HCT116 (cell line): ENCODE data around the gene CABP2. TPM values are rescaled to one million over a fixed set of nuclear protein-coding genes. Genes with fewer than 3 reads are reported as not detected.

Source experiments
- ATAC-seq: fragments of 200-7000 bp; cut with Tn5 transposase; 2 replicates; pipeline ENCODE4 v1.9.1; 2020; ENCODE audit warnings: mild to moderate bottlenecking, moderate library complexity
- Bru-seq: library from RNA; stranded (reverse); fragments of 400-500 nt; gene quantifications from one replicate; lab custom pipeline; 2021; lab: Mats Ljungman, UMichigan
- BruChase-seq, 2 experiments: library from RNA; stranded (reverse); fragments of 400-500 nt; gene quantifications; one replicate each; lab custom pipeline; 2021; lab: Mats Ljungman, UMichigan
- BruUV-seq: library from RNA; stranded (reverse); fragments of 400-500 nt; replicated peaks from 2 replicates; lab custom pipeline; 2021; lab: Mats Ljungman, UMichigan
- CTCF ChIA-PET: fragments of 300-600 bp; sonication (Branson Sonifier 250); formaldehyde crosslinking; loops from one replicate; lab custom pipeline; 2021; ENCODE audit warnings: antibody characterized with exemption; lab: Charles Lee
- POLR2A ChIA-PET: fragments of 300-600, 350-600 bp; sonication (Branson Sonifier 250); formaldehyde crosslinking; loops from one replicate; lab custom pipeline; 2021; ENCODE audit warnings: antibody characterized with exemption; lab: Charles Lee
- RAD21 ChIA-PET, 2 experiments: fragments of 300-600 bp; sonication (Branson Sonifier 250); formaldehyde crosslinking; loops; one replicate each; lab custom pipeline; 2023; ENCODE audit warnings: low total read pairs in 2 of 2; ENCODE audit not compliant: uncharacterized antibody in 2 of 2, unreplicated experiment in 2 of 2, low non-redundant PET in 1 of 2; lab: Charles Lee
- DNase-seq: peaks from one replicate; pipeline ENCODE4 v3.0.0-alpha.2; 2010; ENCODE audit warnings: low read depth, low spot score
- H2AFZ ChIP-seq: fragments of 200-600 bp; shearing (Covaris generic), sonication (generic); 2 replicates; pipeline ENCODE4 v1.6.1; 2017; ENCODE audit warnings: low read depth, mixed run types, mixed read lengths, antibody characterized with exemption, low read length; ENCODE audit not compliant: poor library complexity, severe bottlenecking
- H3K27ac ChIP-seq: 2 replicates; pipeline ENCODE4 v1.5.1; 2012; ENCODE audit warnings: low read depth, low read length
- H3K27me3 ChIP-seq: fragments of 200-600 bp; sonication (generic); 2 replicates; pipeline ENCODE4 v1.6.1; 2016; ENCODE audit warnings: mixed run types, low read length, mixed read lengths; ENCODE audit not compliant: insufficient read depth
- H3K36me3 ChIP-seq, 2 experiments: fragments of 200-500 bp in 1 of 2; fragments of 200-600 bp in 1 of 2; sonication (Bioruptor generic) in 1 of 2; sonication (generic) in 1 of 2; 2 replicates each; pipeline versions ENCODE4 v1.5.1 to v1.6.1; 2014 to 2016; ENCODE audit warnings: low read length in 2 of 2, inconsistent platforms in 1 of 2, mixed read lengths in 1 of 2, mixed run types in 1 of 2; ENCODE audit not compliant: insufficient read depth in 2 of 2, control insufficient read depth in 1 of 2
- H3K4me1 ChIP-seq, 2 experiments: fragments of 200-600 bp in 1 of 2; sonication (generic) in 1 of 2; 2 replicates each; pipeline versions ENCODE4 v1.5.1 to v1.6.1; 2012 to 2017; ENCODE audit warnings: low read length in 2 of 2, inconsistent platforms in 1 of 2, mild to moderate bottlenecking in 1 of 2, mixed read lengths in 1 of 2, mixed run types in 1 of 2, moderate library complexity in 1 of 2; ENCODE audit not compliant: insufficient read depth in 2 of 2, control insufficient read depth in 1 of 2
- H3K4me2 ChIP-seq: fragments of 200-600 bp; sonication (generic); 2 replicates; pipeline ENCODE4 v1.6.1; 2017; ENCODE audit warnings: mixed run types, low read length, mixed read lengths
- H3K4me3 ChIP-seq, 2 experiments: fragments of 200-600 bp in 1 of 2; sonication (generic) in 1 of 2; replicated peaks in 1 of 2; 2 replicates each; pipeline ENCODE4 v1.5.1; 2011 to 2016; ENCODE audit warnings: low read length in 2 of 2, control low read depth in 1 of 2, low read depth in 1 of 2, mild to moderate bottlenecking in 1 of 2, mixed read lengths in 1 of 2, mixed run types in 1 of 2
- H3K79me2 ChIP-seq: fragments of 200-600 bp; sonication (generic); 2 replicates; pipeline ENCODE4 v1.6.1; 2017; ENCODE audit warnings: mild to moderate bottlenecking, mixed run types, low read length, moderate library complexity, mixed read lengths; ENCODE audit not compliant: insufficient read depth
- H3K9ac ChIP-seq: fragments of 200-600 bp; sonication (generic); 2 replicates; pipeline ENCODE4 v1.6.1; 2016; ENCODE audit warnings: low read length, mixed read lengths
- H3K9me2 ChIP-seq: fragments of 200-600 bp; sonication (generic), shearing (Covaris generic); 2 replicates; pipeline ENCODE4 v1.6.1; 2017; ENCODE audit warnings: mixed run types, mild to moderate bottlenecking, moderate library complexity; ENCODE audit not compliant: insufficient read depth
- H3K9me3 ChIP-seq, 2 experiments: fragments of 200-500 bp in 1 of 2; fragments of 200-600 bp in 1 of 2; sonication (Bioruptor generic) in 1 of 2; sonication (generic) in 1 of 2; 2 replicates each; pipeline ENCODE4 v1.6.1; 2014 to 2017; ENCODE audit warnings: low read length in 2 of 2, mixed read lengths in 2 of 2, inconsistent platforms in 1 of 2, low read depth in 1 of 2, mild to moderate bottlenecking in 1 of 2, mixed run types in 1 of 2, moderate library complexity in 1 of 2; ENCODE audit not compliant: control insufficient read depth in 1 of 2, insufficient read depth in 1 of 2
- H4K20me1 ChIP-seq: fragments of 200-600 bp; sonication (generic), shearing (Covaris generic); 2 replicates; pipeline ENCODE4 v1.6.1; 2017; ENCODE audit warnings: mixed run types, mild to moderate bottlenecking, moderate library complexity; ENCODE audit not compliant: insufficient read depth
- ATF3 ChIP-seq: IDR thresholded peaks from 2 replicates; pipeline ENCODE4 v1.6.1; 2012
- CBX3 ChIP-seq: IDR thresholded peaks from 2 replicates; pipeline ENCODE4 v1.6.1; 2012; ENCODE audit warnings: low read depth
- CEBPB ChIP-seq: IDR thresholded peaks from 2 replicates; pipeline ENCODE4 v1.6.1; 2012; ENCODE audit warnings: low read depth
- CTCF ChIP-seq, 3 experiments: fragments of 200-600 bp in 1 of 3; sonication (generic) in 1 of 3; IDR thresholded peaks in 2 of 3; conservative IDR thresholded peaks in 1 of 3; 2 replicates each; pipeline ENCODE4 v1.5.1; 2012 to 2017; ENCODE audit warnings: low read depth in 2 of 3, low read length in 2 of 3, antibody characterized with exemption in 1 of 3, borderline replicate concordance in 1 of 3, control low read depth in 1 of 3, mild to moderate bottlenecking in 1 of 3, mixed read lengths in 1 of 3, mixed run types in 1 of 3, moderate library complexity in 1 of 3; ENCODE audit not compliant: insufficient read depth in 1 of 3
- EGR1 ChIP-seq: IDR thresholded peaks from 2 replicates; pipeline ENCODE4 v1.6.1; 2012; ENCODE audit warnings: low read depth
- ELF1 ChIP-seq: IDR thresholded peaks from 2 replicates; pipeline ENCODE4 v1.6.1; 2012; ENCODE audit warnings: low read depth, borderline replicate concordance
- EZH2 ChIP-seq: fragments of 200-600 bp; sonication (generic); IDR thresholded peaks from 2 replicates; pipeline ENCODE4 v1.6.1; 2017; ENCODE audit warnings: antibody characterized with exemption, mixed run types
- EZH2phosphoT487 ChIP-seq: fragments of 200-600 bp; IDR thresholded peaks from 2 replicates; pipeline ENCODE4 v1.6.1; 2018; ENCODE audit warnings: antibody characterized with exemption, borderline replicate concordance
- FOSL1 ChIP-seq: IDR thresholded peaks from 2 replicates; pipeline ENCODE4 v1.6.1; 2012; ENCODE audit warnings: low read depth
- JUND ChIP-seq: IDR thresholded peaks from 2 replicates; pipeline ENCODE4 v1.6.1; 2012
- POLR2A ChIP-seq: IDR thresholded peaks from 2 replicates; pipeline ENCODE4 v1.7.0; 2011; ENCODE audit warnings: borderline replicate concordance; ENCODE audit not compliant: insufficient read depth, insufficient read length; ENCODE audit errors: extremely low read depth
- POLR2AphosphoS5 ChIP-seq: IDR thresholded peaks from 2 replicates; pipeline ENCODE4 v1.6.1; 2011; ENCODE audit warnings: mild to moderate bottlenecking, low read depth, low read length, moderate library complexity
- RAD21 ChIP-seq: IDR thresholded peaks from 2 replicates; pipeline ENCODE4 v1.6.1; 2012; ENCODE audit warnings: low read depth, mild to moderate bottlenecking
- SIN3A ChIP-seq: IDR thresholded peaks from 2 replicates; pipeline ENCODE4 v1.6.1; 2012; ENCODE audit warnings: low read depth
- SP1 ChIP-seq: IDR thresholded peaks from 2 replicates; pipeline ENCODE4 v1.6.1; 2012; ENCODE audit warnings: low read depth
- SRF ChIP-seq: IDR thresholded peaks from 2 replicates; pipeline ENCODE4 v1.6.1; 2012; ENCODE audit warnings: low read depth
- TCF7L2 ChIP-seq: IDR thresholded peaks from 2 replicates; pipeline ENCODE4 v1.7.0; 2011; ENCODE audit warnings: borderline replicate concordance, inconsistent platforms; ENCODE audit not compliant: insufficient read depth, insufficient read length; ENCODE audit errors: extremely low read depth
- YY1 ChIP-seq: IDR thresholded peaks from 2 replicates; pipeline ENCODE4 v1.6.1; 2011; ENCODE audit warnings: low read length, low read depth, moderate library complexity, mild to moderate bottlenecking; ENCODE audit not compliant: insufficient replicate concordance; ENCODE audit errors: extremely low read depth
- intact Hi-C: fragments of 100-400 bp; cut with micrococcal nuclease; formaldehyde crosslinking; loops from 2 replicates; pipeline ENCODE4 v1.10.0; 2022
- long read RNA-seq: library from polyadenylated mRNA; unstranded; transcript quantifications from one replicate; pipeline ENCODE4 v2.0.0, GENCODE V29; 2021; ENCODE audit not compliant: unreplicated experiment
- polyA plus RNA-seq: library from polyadenylated mRNA; unstranded; fragments of >200 nt; gene quantifications from 2 replicates; pipeline ENCODE4 v1.2.1, GENCODE V29; 2012; ENCODE audit warnings: missing spikeins
- total RNA-seq: library from RNA; stranded (reverse); gene quantifications from one replicate; pipeline ENCODE4 v1.2.1, GENCODE V29; 2021; ENCODE audit not compliant: unreplicated experiment
- TF ChIP-seq, protein P1 (sequence below): IDR thresholded peaks from 2 replicates; pipeline ENCODE4 v1.6.1; 2012
- TF ChIP-seq, protein P2 (sequence below): IDR thresholded peaks from 2 replicates; pipeline ENCODE4 v1.6.1; 2011; ENCODE audit warnings: mild to moderate bottlenecking, low read length, moderate library complexity; ENCODE audit not compliant: insufficient replicate concordance; ENCODE audit errors: extremely low read depth

Gene CABP2
- total RNA-seq (not detected), Bru-seq, nascent RNA (not detected), BruChase-seq, experiment 1, labeled RNA remaining after a 6-hour chase (not detected), BruChase-seq, experiment 2, labeled RNA remaining after a 2-hour chase (not detected)
- polyA plus RNA-seq: not detected in 2 replicates
- long read RNA-seq: 0 reads

DNA sequence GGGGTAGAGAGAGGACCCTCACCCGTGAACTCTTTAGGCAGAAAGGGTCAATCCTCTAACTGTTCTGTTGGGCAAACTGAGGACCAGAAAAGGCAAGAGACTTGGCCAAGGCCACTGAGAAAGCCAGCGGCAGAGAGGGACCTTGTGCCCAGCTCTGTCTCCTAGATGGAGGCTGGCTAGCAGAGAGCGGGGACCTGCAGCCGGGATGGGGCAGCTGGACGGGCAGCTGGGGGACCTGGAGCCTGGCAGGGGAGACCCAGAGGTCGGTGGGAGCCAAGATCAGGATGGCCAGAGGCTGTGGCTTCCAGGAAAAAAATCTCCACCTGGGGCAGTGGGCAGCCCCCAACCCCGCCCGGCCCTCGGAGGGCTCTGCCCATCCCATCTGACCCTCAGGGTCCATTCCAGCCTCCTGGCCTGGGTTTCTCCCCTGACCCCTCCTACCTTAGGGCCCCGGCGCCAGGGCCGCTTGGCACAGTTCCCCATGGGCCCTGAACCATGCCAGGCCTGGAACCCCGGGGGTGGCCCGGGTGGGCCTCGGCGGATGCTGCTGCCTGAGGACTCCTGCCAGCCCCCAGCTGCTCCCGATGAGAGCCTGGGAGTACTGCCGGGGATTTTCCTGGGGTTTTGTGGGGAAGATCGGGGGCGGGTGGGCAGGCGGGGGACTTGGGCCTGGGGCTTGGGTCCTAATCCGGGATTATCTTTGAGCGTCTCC is at the start of gene CABP2:
TSS of gene CABP2 (minus strand) at position 603 of the 712 bp plus-strand sequence. CDS start at position 483, 120 bp downstream.
- H3K36me3 ChIP-seq: no peaks in the 10 kb centered on the region
- H3K4me2 ChIP-seq: no peak within 1 kb of the TSS
- H3K27me3 ChIP-seq: no peaks in the 10 kb centered on the region
- H3K79me2 ChIP-seq: no peaks in the 10 kb centered on the region
- H4K20me1 ChIP-seq: no peaks in the 10 kb centered on the region
- H3K9me3 ChIP-seq: no peaks in the 10 kb centered on the region
- no peak within 1 kb of the TSS for H3K9ac ChIP-seq
- H3K27ac ChIP-seq: no peak within 1 kb of the TSS
- no peak for ATAC-seq
- H3K4me3 ChIP-seq: no peak within 1 kb of the TSS
- H3K9me2 ChIP-seq: no peaks in the 10 kb centered on the region
- BruUV-seq: no TSS peak
- RAD21 ChIA-PET: no interaction called here
- DNase-seq: no peak
- no peak within 1 kb of the TSS for H2AFZ ChIP-seq
- TF ChIP-seq ATF3: no peak
- no peak for TF ChIP-seq RAD21
- no peak for TF ChIP-seq CBX3
- no peak for TF ChIP-seq EGR1
- TF ChIP-seq EZH2phosphoT487: no peak
- TF ChIP-seq EZH2: no peak
- TF ChIP-seq CTCF (IDR thresholded peaks at IDR 0.05 in 2 of 3, conservative IDR thresholded peaks at IDR 0.05 in 1 of 3; ENCODE audit: borderline replicate concordance in 1 of 3, insufficient read depth in 1 of 3, low read depth in 2 of 3, low read length in 2 of 3): no peak
- TF ChIP-seq SP1: no peak
- no peak for TF ChIP-seq SRF
- TF ChIP-seq CEBPB: no peak
- no peak for TF ChIP-seq JUND
- TF ChIP-seq ELF1: no peak
- no peak for TF ChIP-seq SIN3A
- TF ChIP-seq, protein P1, sequence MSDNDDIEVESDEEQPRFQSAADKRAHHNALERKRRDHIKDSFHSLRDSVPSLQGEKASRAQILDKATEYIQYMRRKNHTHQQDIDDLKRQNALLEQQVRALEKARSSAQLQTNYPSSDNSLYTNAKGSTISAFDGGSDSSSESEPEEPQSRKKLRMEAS: no peak
- TF ChIP-seq POLR2AphosphoS5: no peak
- no peak for TF ChIP-seq POLR2A
- TF ChIP-seq TCF7L2: no peak
- TF ChIP-seq, protein P2, sequence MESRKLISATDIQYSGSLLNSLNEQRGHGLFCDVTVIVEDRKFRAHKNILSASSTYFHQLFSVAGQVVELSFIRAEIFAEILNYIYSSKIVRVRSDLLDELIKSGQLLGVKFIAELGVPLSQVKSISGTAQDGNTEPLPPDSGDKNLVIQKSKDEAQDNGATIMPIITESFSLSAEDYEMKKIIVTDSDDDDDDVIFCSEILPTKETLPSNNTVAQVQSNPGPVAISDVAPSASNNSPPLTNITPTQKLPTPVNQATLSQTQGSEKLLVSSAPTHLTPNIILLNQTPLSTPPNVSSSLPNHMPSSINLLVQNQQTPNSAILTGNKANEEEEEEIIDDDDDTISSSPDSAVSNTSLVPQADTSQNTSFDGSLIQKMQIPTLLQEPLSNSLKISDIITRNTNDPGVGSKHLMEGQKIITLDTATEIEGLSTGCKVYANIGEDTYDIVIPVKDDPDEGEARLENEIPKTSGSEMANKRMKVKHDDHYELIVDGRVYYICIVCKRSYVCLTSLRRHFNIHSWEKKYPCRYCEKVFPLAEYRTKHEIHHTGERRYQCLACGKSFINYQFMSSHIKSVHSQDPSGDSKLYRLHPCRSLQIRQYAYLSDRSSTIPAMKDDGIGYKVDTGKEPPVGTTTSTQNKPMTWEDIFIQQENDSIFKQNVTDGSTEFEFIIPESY: no peak
- no peak for TF ChIP-seq YY1
- TF ChIP-seq FOSL1: no peak
- POLR2A ChIA-PET: no interaction called here
- no peaks in the 10 kb centered on the region for H3K4me1 ChIP-seq
- CTCF ChIA-PET: no interaction called here
- intact Hi-C loops: no loop called here
